ENCODE data around the gene TAPBP.

Gene TAPBP

DNA sequence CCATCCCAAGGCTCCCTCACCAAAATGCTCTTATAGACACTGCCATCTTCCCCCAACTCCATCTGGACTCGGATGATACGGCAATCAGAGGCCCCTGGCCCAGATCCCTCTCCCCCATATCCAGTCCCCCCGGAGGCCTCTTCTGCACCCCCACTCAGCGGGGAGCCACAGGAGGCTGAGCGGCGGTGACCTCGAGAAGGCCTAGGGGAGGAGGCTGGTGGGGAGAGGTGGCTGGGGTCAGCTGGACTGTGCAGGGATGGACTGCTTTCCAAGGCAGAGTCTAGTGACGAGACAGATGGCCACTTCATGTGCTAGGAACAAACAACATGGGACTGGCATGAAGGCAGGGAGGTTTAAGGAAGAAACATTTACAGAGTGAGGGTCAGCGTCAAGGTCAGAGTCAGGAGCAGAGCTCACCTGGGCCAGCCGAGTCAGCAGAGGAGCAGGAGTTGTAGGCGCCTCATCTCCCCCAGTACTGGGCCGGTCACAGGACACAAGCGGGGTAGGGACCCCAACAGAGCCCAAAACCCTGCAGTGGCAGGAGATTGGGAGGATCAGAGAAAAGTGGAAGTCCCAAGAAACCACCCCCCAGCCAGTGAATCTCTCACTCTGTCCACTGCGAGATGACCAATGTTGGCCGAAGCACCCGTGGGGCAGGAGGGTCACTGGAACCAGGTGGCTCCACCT, 20.7 kb downstream of the TAPBP start:
- no peaks in the 10 kb centered on the region for H3K36me3 ChIP-seq (ENCODE audit: low read length)
- no peak overlapping the region for H2AFZ ChIP-seq (ENCODE audit: low read depth, low read length, severe bottlenecking)
- H3K79me2 ChIP-seq (ENCODE audit: insufficient read depth, low read length), result peaks cover 32% of the 10 kb centered on the region
- H3K4me3 ChIP-seq (ENCODE audit: insufficient read depth, low read length, poor library complexity, severe bottlenecking), result no peak overlapping the region
- TF ChIP-seq EZH2phosphoT487 (conservative IDR thresholded peaks at IDR 0.05; ENCODE audit: low read length), result no peak
- TF ChIP-seq, protein P1, sequence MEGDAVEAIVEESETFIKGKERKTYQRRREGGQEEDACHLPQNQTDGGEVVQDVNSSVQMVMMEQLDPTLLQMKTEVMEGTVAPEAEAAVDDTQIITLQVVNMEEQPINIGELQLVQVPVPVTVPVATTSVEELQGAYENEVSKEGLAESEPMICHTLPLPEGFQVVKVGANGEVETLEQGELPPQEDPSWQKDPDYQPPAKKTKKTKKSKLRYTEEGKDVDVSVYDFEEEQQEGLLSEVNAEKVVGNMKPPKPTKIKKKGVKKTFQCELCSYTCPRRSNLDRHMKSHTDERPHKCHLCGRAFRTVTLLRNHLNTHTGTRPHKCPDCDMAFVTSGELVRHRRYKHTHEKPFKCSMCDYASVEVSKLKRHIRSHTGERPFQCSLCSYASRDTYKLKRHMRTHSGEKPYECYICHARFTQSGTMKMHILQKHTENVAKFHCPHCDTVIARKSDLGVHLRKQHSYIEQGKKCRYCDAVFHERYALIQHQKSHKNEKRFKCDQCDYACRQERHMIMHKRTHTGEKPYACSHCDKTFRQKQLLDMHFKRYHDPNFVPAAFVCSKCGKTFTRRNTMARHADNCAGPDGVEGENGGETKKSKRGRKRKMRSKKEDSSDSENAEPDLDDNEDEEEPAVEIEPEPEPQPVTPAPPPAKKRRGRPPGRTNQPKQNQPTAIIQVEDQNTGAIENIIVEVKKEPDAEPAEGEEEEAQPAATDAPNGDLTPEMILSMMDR (IDR thresholded peaks at IDR 0.05; ENCODE audit: insufficient read depth, low read length, poor library complexity, severe bottlenecking), result no peak
- no peak overlapping the region for H3K27ac ChIP-seq (ENCODE audit: low read depth, low read length)
- H3K4me2 ChIP-seq (ENCODE audit: low read depth, low read length, poor library complexity, severe bottlenecking), result no peak overlapping the region
- no peaks in the 10 kb centered on the region for H4K20me1 ChIP-seq (ENCODE audit: low read depth, low read length)
- peaks cover 16% of the 10 kb centered on the region for H3F3A ChIP-seq (ENCODE audit: insufficient read depth)
- H3K9me3 ChIP-seq (ENCODE audit: insufficient read depth, low read length), result no peaks in the 10 kb centered on the region
- no peaks in the 10 kb centered on the region for H3K9me2 ChIP-seq (replicated peaks; ENCODE audit: insufficient read depth, low read length)
- no peak overlapping the region for H3K9ac ChIP-seq (ENCODE audit: low read length)
- no peaks in the 10 kb centered on the region for H3K27me3 ChIP-seq (ENCODE audit: low read length)

DNA sequence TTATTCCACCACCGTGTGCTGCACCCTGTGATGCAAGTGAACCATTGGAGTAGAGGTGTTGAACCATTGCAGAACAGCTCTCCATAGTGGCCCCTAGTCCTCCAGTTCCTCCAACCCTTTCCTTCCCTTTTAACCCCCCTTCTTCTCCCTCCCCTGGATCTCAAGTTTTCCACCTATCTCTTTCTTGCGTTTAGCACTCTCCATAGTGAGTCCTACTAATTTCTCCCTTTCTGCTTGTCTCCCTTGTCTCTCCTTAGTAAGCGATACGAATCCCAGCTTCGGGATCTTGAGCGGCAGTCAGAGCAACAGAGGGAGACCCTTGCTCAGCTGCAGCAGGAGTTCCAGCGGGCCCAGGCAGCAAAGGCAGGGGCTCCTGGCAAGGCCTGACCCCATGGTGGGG, 23.4 kb downstream of the TAPBP start:
- Histone ChIP-seq H3K9me2 (replicated peaks; ENCODE audit: insufficient read depth, low read length) (no peaks in the 10 kb centered on the region), H3K4me3 (ENCODE audit: insufficient read depth, low read length, poor library complexity, severe bottlenecking) (peak overlapping the region; percentile 84), H3K79me2 (ENCODE audit: insufficient read depth, low read length) (peaks cover 46% of the 10 kb centered on the region), H3K27ac (ENCODE audit: low read depth, low read length) (no peak overlapping the region), H4K20me1 (ENCODE audit: low read depth, low read length) (no peaks in the 10 kb centered on the region), H3K4me2 (ENCODE audit: low read depth, low read length, poor library complexity, severe bottlenecking) (peak overlapping the region; percentile 94), H3K9me3 (ENCODE audit: insufficient read depth, low read length) (no peaks in the 10 kb centered on the region), H3K9ac (ENCODE audit: low read length) (peak overlapping the region; percentile 80), H2AFZ (ENCODE audit: low read depth, low read length, severe bottlenecking) (no peak overlapping the region), H3F3A (ENCODE audit: insufficient read depth) (peaks cover 14% of the 10 kb centered on the region), H3K36me3 (ENCODE audit: low read length) (peaks cover 12% of the 10 kb centered on the region), H3K27me3 (ENCODE audit: low read length) (no peaks in the 10 kb centered on the region)
- TF ChIP-seq, protein P1 (IDR thresholded peaks at IDR 0.05; ENCODE audit: insufficient read depth, low read length, poor library complexity, severe bottlenecking), result no peak
- TF ChIP-seq EZH2phosphoT487 (conservative IDR thresholded peaks at IDR 0.05; ENCODE audit: low read length), result no peak

- H3K27me3 ChIP-seq (ENCODE audit: low read length), result no peaks in the 10 kb centered on the region
- no peaks in the 10 kb centered on the region for H3K9me2 ChIP-seq (replicated peaks; ENCODE audit: insufficient read depth, low read length)
- H4K20me1 ChIP-seq (ENCODE audit: low read depth, low read length), result no peaks in the 10 kb centered on the region
- peak overlapping the region; percentile 84 for H3K4me3 ChIP-seq (ENCODE audit: insufficient read depth, low read length, poor library complexity, severe bottlenecking)
- H3K27ac ChIP-seq (ENCODE audit: low read depth, low read length), result peak overlapping the region; percentile 65
- H3F3A ChIP-seq (ENCODE audit: insufficient read depth), result peaks cover 14% of the 10 kb centered on the region
- peak overlapping the region; percentile 80 for H3K9ac ChIP-seq (ENCODE audit: low read length)
- TF ChIP-seq, protein P1 (IDR thresholded peaks at IDR 0.05; ENCODE audit: insufficient read depth, low read length, poor library complexity, severe bottlenecking), result no peak
- no peak for TF ChIP-seq EZH2phosphoT487 (conservative IDR thresholded peaks at IDR 0.05; ENCODE audit: low read length)
- H2AFZ ChIP-seq (ENCODE audit: low read depth, low read length, severe bottlenecking), result peak overlapping the region; percentile 90
- peaks cover 13% of the 10 kb centered on the region for H3K36me3 ChIP-seq (ENCODE audit: low read length)
- no peaks in the 10 kb centered on the region for H3K9me3 ChIP-seq (ENCODE audit: insufficient read depth, low read length)
- H3K79me2 ChIP-seq (ENCODE audit: insufficient read depth, low read length), result peaks cover 46% of the 10 kb centered on the region
- H3K4me2 ChIP-seq (ENCODE audit: low read depth, low read length, poor library complexity, severe bottlenecking), result peak overlapping the region; percentile 94
These were observed 24.0 kb downstream of the TAPBP start for GRCh38 chr6:33289784-33290315.

Data from SU-DHL-6 (cell line).